AG04450 (cell line): ENCODE results near the gene CD276. TPM values are rescaled to one million over a fixed set of nuclear protein-coding genes. Genes with fewer than 3 reads are reported as not detected.

Experiments
- CTCF ChIA-PET: fragments of 300-600, 350-600 bp; formaldehyde crosslinking; extraction: SDS; loops from one replicate; lab custom pipeline; 2022; ENCODE audit warnings: antibody characterized with exemption, inconsistent platforms; lab: Charles Lee
- POLR2A ChIA-PET: fragments of 350-600 bp; formaldehyde crosslinking; extraction: SDS; loops from one replicate; lab custom pipeline; 2021; ENCODE audit warnings: antibody characterized with exemption, inconsistent platforms; lab: Yijun Ruan, JAX
- DNase-seq: peaks from one replicate; pipeline ENCODE4 v3.0.0-alpha.2; 2011; ENCODE audit warnings: low read depth, low spot score
- H3K27ac ChIP-seq: one replicate; pipeline ENCODE4 v1.5.1; 2012; ENCODE audit warnings: low read depth, low read length, control low read depth
- H3K27me3 ChIP-seq: one replicate; pipeline ENCODE4 v1.6.0; 2012; ENCODE audit warnings: low read length; ENCODE audit not compliant: control insufficient read depth, insufficient read depth
- H3K4me3 ChIP-seq: 2 replicates; pipeline ENCODE4 v1.5.1; 2011; ENCODE audit warnings: mild to moderate bottlenecking, low read depth, low read length, control low read depth
- H3K9me3 ChIP-seq: 2 replicates; pipeline ENCODE4 v1.5.1; 2012; ENCODE audit warnings: low read length; ENCODE audit not compliant: control insufficient read depth, insufficient read depth
- CTCF ChIP-seq: IDR thresholded peaks from 2 replicates; pipeline ENCODE4 v1.5.1; 2011; ENCODE audit warnings: low read depth, low read length, control low read depth, inconsistent platforms
- polyA plus RNA-seq: library from polyadenylated mRNA; depleted of rRNA; stranded (reverse); fragments of >200 nt; gene quantifications from 2 replicates; pipeline ENCODE4 v1.2.3, GENCODE V29; 2011

The CD276 gene
- polyA plus RNA-seq, 1 experiment: 86.4 TPM

- CTCF ChIA-PET: no interaction called here
- Histone ChIP-seq H3K27me3 (peaks cover 63% of the 10 kb centered on the region), H3K27ac (no peak overlapping the region), H3K4me3 (no peak overlapping the region), H3K9me3 (no peaks in the 10 kb centered on the region)
- POLR2A ChIA-PET: no interaction called here
- TF ChIP-seq CTCF: no peak
- no peak for DNase-seq
Measured at GRCh38 chr15:73756947-73757513, 72.8 kb downstream of the CD276 start.

DNA sequence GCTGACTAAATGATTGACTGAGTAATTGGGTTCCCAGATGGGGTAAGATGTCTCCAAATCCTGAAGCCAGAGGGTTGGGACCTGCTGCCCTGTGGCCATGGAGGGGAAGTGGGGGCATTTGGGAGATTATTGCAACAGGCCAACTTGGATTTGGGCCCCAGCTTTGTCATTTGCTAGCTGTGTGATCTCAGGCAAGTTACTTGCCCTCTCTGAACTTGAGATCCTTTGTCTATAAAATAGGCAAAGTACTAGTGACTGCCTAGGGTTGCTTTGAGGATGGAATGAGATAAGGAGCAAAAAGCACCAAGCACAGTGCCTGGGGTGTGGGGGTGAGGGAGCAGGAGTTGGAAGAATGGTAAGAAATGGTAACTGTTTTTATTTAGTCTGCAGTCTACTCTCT, 73.4 kb downstream of the CD276 start:
- no peak for TF ChIP-seq CTCF
- Histone ChIP-seq H3K27me3 (peaks cover 65% of the 10 kb centered on the region), H3K4me3 (no peak overlapping the region), H3K27ac (no peak overlapping the region), H3K9me3 (no peaks in the 10 kb centered on the region)
- DNase-seq: no peak
- CTCF ChIA-PET: no interaction called here
- POLR2A ChIA-PET: no interaction called here

GRCh38 chr15:73758461-73758860, 74.3 kb downstream of the CD276 start:
- no peak for DNase-seq
- TF ChIP-seq CTCF: no peak
- Histone ChIP-seq H3K27ac (no peak overlapping the region), H3K27me3 (peaks cover 65% of the 10 kb centered on the region), H3K9me3 (no peaks in the 10 kb centered on the region), H3K4me3 (no peak overlapping the region)
- ChIA-PET CTCF (no interaction called here), POLR2A (no interaction called here)

- POLR2A ChIA-PET: no interaction called here
- no peak overlapping the region for H3K4me3 ChIP-seq
- CTCF ChIA-PET: no interaction called here
- no peak for DNase-seq
- H3K9me3 ChIP-seq: no peaks in the 10 kb centered on the region
- no peak for TF ChIP-seq CTCF
- H3K27me3 ChIP-seq: peaks cover 67% of the 10 kb centered on the region
- H3K27ac ChIP-seq: no peak overlapping the region
Measured at GRCh38 chr15:73760330-73761329, 76.4 kb downstream of the CD276 start.

- Histone ChIP-seq H3K27me3 (peaks cover 64% of the 10 kb centered on the region), H3K9me3 (no peaks in the 10 kb centered on the region), H3K4me3 (no peak overlapping the region), H3K27ac (no peak overlapping the region)
- no peak for DNase-seq
- ChIA-PET POLR2A (no interaction called here), CTCF (no interaction called here)
- no peak for TF ChIP-seq CTCF
Measured at GRCh38 chr15:73763931-73764330, 79.7 kb downstream of the CD276 start.
